Measurements from ENCODE around the gene NAXE. TPM values are rescaled to one million over a fixed set of nuclear protein-coding genes. Genes with fewer than 3 reads are reported as not detected.

Gene NAXE
- total RNA-seq, 1 experiment from 2014 or later: 96.6 TPM

- Histone ChIP-seq H3K23ac (ENCODE audit: insufficient read length, low read depth, low read length) (no peak overlapping the region), H2AK5ac (ENCODE audit: insufficient read length, low read length) (no peak overlapping the region), H3K4me1 (ENCODE audit: insufficient read depth, low read length) (no peaks in the 10 kb centered on the region; the same call in 1 of the 2 replicates), H3K27me3 (ENCODE audit: insufficient read depth, low read length) (no peaks in the 10 kb centered on the region), H3K9me3 (ENCODE audit: control insufficient read depth, low read depth, low read length) (no peaks in the 10 kb centered on the region), H4K8ac (replicated peaks; ENCODE audit: insufficient read length, low read depth, low read length) (no peak overlapping the region), H3K14ac (ENCODE audit: insufficient read depth, low read length) (no peak overlapping the region), H3K56ac (ENCODE audit: insufficient read length, low read depth, low read length) (no peak overlapping the region), H2BK20ac (ENCODE audit: low read depth, low read length, poor library complexity, severe bottlenecking) (no peak overlapping the region), H2BK12ac (ENCODE audit: insufficient read length, low read depth, low read length) (no peak overlapping the region), H3K4ac (ENCODE audit: low read depth, low read length) (no peak overlapping the region), H3K23me2 (ENCODE audit: insufficient read length, low read depth, low read length, poor library complexity, severe bottlenecking) (peaks cover 4% of the 10 kb centered on the region), H2BK15ac (ENCODE audit: low read depth, low read length) (no peak overlapping the region), H4K20me1 (ENCODE audit: control insufficient read depth, insufficient read depth, insufficient read length) (peaks cover 2% of the 10 kb centered on the region), H3K27ac (ENCODE audit: insufficient read length, low read depth, low read length) (no peak overlapping the region), H3K79me1 (ENCODE audit: insufficient read depth, low read depth, low read length, poor library complexity, severe bottlenecking) (no peaks in the 10 kb centered on the region), H3K18ac (ENCODE audit: insufficient read length, low read depth, low read length) (no peak overlapping the region), H2AFZ (ENCODE audit: low read length) (no peak overlapping the region), H2BK120ac (ENCODE audit: low read depth, low read length, poor library complexity, severe bottlenecking) (no peak overlapping the region), H3K79me2 (ENCODE audit: insufficient read depth, low read length) (no peaks in the 10 kb centered on the region; the same call in 1 of the 2 replicates), H3K9ac (ENCODE audit: extremely low read depth, insufficient read length, low read length) (no peak overlapping the region), H2BK5ac (ENCODE audit: insufficient read length, low read length) (no peak overlapping the region), H4K91ac (ENCODE audit: insufficient read length, low read depth, low read length) (no peak overlapping the region), H4K5ac (ENCODE audit: insufficient read length, low read depth, low read length) (no peak overlapping the region), H3K4me2 (ENCODE audit: insufficient read depth, insufficient read length, low read length) (no peak overlapping the region), H3T11ph (ENCODE audit: low read length) (no peak overlapping the region)
- Mint-ChIP-seq H3K4me1 (peaks cover 15 to 23% of the 10 kb centered on the region in 2 experiments), H3K27me3 (ENCODE audit: low read depth) (peaks cover 2% of the 10 kb centered on the region; the same call in 1 of the 2 replicates), H3K4me3 (no peak overlapping the region), H3K36me3 (ENCODE audit: insufficient read depth in 1 of 3, low read depth in 3 of 3) (peaks cover 29 to 66% (median 51%) of the 10 kb centered on the region in 3 experiments; a peak in 6 of 7 replicates), H3K9me3 (no peaks in the 10 kb centered on the region; a peak in 2 of 5 replicates), H3K27ac (no peak overlapping the region)
- no CpG with 5 or more reads among the region's 5 CpGs for WGBS (ENCODE audit: extremely low coverage, insufficient read length, low lambda C conversion rate)
- no peak for DNase-seq
- TF ChIP-seq CTCF (conservative IDR thresholded peaks at IDR 0.05): no peak
These were observed 6.5 kb downstream of the NAXE start for GRCh38 chr1:156598125-156598524.

All from H9 (cell line).